Panc1 (cell line): ENCODE measurements around the gene CREBZF.

Experiments
- CTCF ChIP-seq: fragments of 450-650 bp; IDR thresholded peaks from 2 replicates; pipeline ENCODE4 v1.5.1; 2017; ENCODE audit warnings: mild to moderate bottlenecking
- SIN3A ChIP-seq: IDR thresholded peaks from 2 replicates; pipeline ENCODE4 v1.6.1; 2012; ENCODE audit warnings: low read depth, mild to moderate bottlenecking, low read length, moderate library complexity, borderline replicate concordance; ENCODE audit not compliant: insufficient read depth

DNA sequence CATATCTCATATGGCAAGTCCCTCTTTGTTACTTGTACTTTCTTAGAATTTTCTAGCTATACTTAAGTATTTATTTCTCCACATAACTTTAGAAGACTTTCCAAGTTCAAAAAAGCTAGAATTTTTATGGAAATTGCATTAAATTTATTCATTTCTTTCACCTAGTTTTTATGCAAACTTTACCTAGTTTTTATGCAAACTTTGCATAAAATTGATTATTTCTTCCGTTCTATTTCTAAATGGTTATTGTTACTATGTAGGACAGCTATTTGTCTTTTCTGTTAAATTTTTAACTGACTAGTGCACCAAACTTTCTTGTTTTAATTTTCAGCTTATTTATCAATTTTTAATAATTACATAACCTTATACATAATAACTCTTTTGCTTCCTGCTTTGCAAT is 3.2 kb upstream of the CREBZF start:
- TF ChIP-seq CTCF (no peak), SIN3A (no peak)
